ENCODE measurements around the gene ERLIN1.
"Not testable (repeated sequence)": the region's sequence is repeated elsewhere in the genome, so short reads cannot be mapped to it uniquely, and the experiment has no call there.

ERLIN1 gene

GRCh38 chr10:100132427-100132826 lies 53.4 kb downstream of the ERLIN1 start:
- ATAC-seq: no peak
- no peak for DNase-seq

GRCh38 chr10:100131571-100131970 lies 54.3 kb downstream of the ERLIN1 start:
- DNase-seq (no peak), ATAC-seq (no peak)

GRCh38 chr10:100130831-100131230 lies 55.0 kb downstream of the ERLIN1 start:
- no peak for DNase-seq
- no peak for ATAC-seq

GRCh38 chr10:100129424-100129823 lies 56.4 kb downstream of the ERLIN1 start:
- ATAC-seq (no peak), DNase-seq (no peak)

- no peak for DNase-seq
These were observed 56.9 kb downstream of the ERLIN1 start for GRCh38 chr10:100128951-100129350.

GRCh38 chr10:100125335-100125734 lies 60.5 kb downstream of the ERLIN1 start:
- not testable (repeated sequence) for DNase-seq, ATAC-seq

More at GRCh38 chr10:100128951-100129350, 56.9 kb downstream of the ERLIN1 start:
- ATAC-seq: no peak

- no peak for ATAC-seq
- DNase-seq: no peak
These were observed 61.7 kb downstream of the ERLIN1 start for GRCh38 chr10:100124097-100124496.

- no peak for ATAC-seq
- DNase-seq: no peak
These were observed 63.0 kb downstream of the ERLIN1 start for GRCh38 chr10:100122780-100123179.

GRCh38 chr10:100120550-100120949 lies 65.3 kb downstream of the ERLIN1 start:
- no peak for ATAC-seq
- DNase-seq: no peak

GRCh38 chr10:100119726-100120125 lies 66.1 kb downstream of the ERLIN1 start:
- no peak for DNase-seq
- no peak for ATAC-seq

GRCh38 chr10:100114976-100115770 lies 70.7 kb downstream of the ERLIN1 start:
- ATAC-seq (no peak), DNase-seq (no peak)

GRCh38 chr10:100114460-100114859 lies 71.4 kb downstream of the ERLIN1 start:
- DNase-seq (no peak), ATAC-seq (no peak)

GRCh38 chr10:100109670-100110069 lies 76.2 kb downstream of the ERLIN1 start:
- ATAC-seq: no peak
- DNase-seq: no peak

- ATAC-seq (no peak), DNase-seq (no peak)
These were observed 79.0 kb downstream of the ERLIN1 start for GRCh38 chr10:100106865-100107264.

- no peak for ATAC-seq
- DNase-seq: no peak
These were observed 81.5 kb downstream of the ERLIN1 start for GRCh38 chr10:100104300-100104699.

GRCh38 chr10:100103581-100103980 lies 82.2 kb downstream of the ERLIN1 start:
- DNase-seq (no peak), ATAC-seq (no peak)

- ATAC-seq (no peak), DNase-seq (no peak)
These were observed 84.4 kb downstream of the ERLIN1 start for GRCh38 chr10:100101192-100102076.

- DNase-seq (no peak), ATAC-seq (no peak)
These were observed 85.1 kb downstream of the ERLIN1 start for GRCh38 chr10:100100651-100101184.
